ENCODE data around the gene ACVR1C.

Gene ACVR1C

GRCh38 chr2:157479081-157480027, 149.3 kb downstream of the ACVR1C start:
- peak overlapping the region; percentile 58 for H3K4me3 ChIP-seq (ENCODE audit: low read depth, low read length)
- no peak for TF ChIP-seq CTCF (IDR thresholded peaks at IDR 0.05; ENCODE audit: insufficient read depth, low read depth, low read length, missing control alignments)
- DNase-seq (ENCODE audit: low read depth) = peak; percentile 68

GRCh38 chr2:157477919-157478318, 150.7 kb downstream of the ACVR1C start:
- no peak overlapping the region for H3K4me3 ChIP-seq (ENCODE audit: low read depth, low read length)
- no peak for DNase-seq (ENCODE audit: low read depth)
- no peak for TF ChIP-seq CTCF (IDR thresholded peaks at IDR 0.05; ENCODE audit: insufficient read depth, low read depth, low read length, missing control alignments)

- no peak for TF ChIP-seq CTCF (IDR thresholded peaks at IDR 0.05; ENCODE audit: insufficient read depth, low read depth, low read length, missing control alignments)
- no peak for DNase-seq (ENCODE audit: low read depth)
- no peak overlapping the region for H3K4me3 ChIP-seq (ENCODE audit: low read depth, low read length)
Observed at GRCh38 chr2:157476953-157477709, 151.5 kb downstream of the ACVR1C start.

Measured in GM12865 (cell line).